B cell (primary cell): ENCODE data around the gene RERG. TPM values are rescaled to one million over a fixed set of nuclear protein-coding genes. Genes with fewer than 3 reads are reported as not detected.

Source experiments
- ATAC-seq: fragments of 200-7000 bp; cut with Tn5 transposase; one replicate; pipeline ENCODE4 v1.10.0; 2021; ENCODE audit warnings: low read depth, mild to moderate bottlenecking, moderate number of reproducible peaks, moderate library complexity
- CTCF ChIA-PET: fragments of 350-600 bp; sonication (Branson Sonifier 250); formaldehyde crosslinking; loops from one replicate; lab custom pipeline; 2021; ENCODE audit warnings: antibody characterized with exemption, inconsistent platforms; lab: Charles Lee
- POLR2A ChIA-PET: fragments of 350-600 bp; sonication (Branson Sonifier 250); formaldehyde crosslinking; loops from one replicate; lab custom pipeline; 2021; ENCODE audit warnings: antibody characterized with exemption; lab: Charles Lee
- DNase-seq: peaks from one replicate; pipeline ENCODE4 v3.0.0; 2013
- H2AFZ ChIP-seq: 2 replicates; pipeline ENCODE4 v1.6.1; 2012; ENCODE audit warnings: mild to moderate bottlenecking, low read depth, low read length; ENCODE audit not compliant: insufficient read depth, poor library complexity, severe bottlenecking
- H3K27ac ChIP-seq, 2 donors: 1 replicate in 1 of 2; 2 replicates in 1 of 2; pipeline ENCODE4 v1.5.1; 2012 to 2013; ENCODE audit warnings: low read length in 2 of 2, mild to moderate bottlenecking in 2 of 2, moderate library complexity in 1 of 2
- H3K27me3 ChIP-seq, 4 experiments: fragments of 200-600 bp in 1 of 4; sonication (generic) in 1 of 4; replicated peaks in 1 of 4; 1 replicate in 2 of 4; 2 replicates in 2 of 4; pipeline versions ENCODE4 v1.6.1 to v1.7.0; 2013 to 2016; ENCODE audit warnings: low read length in 3 of 4, mild to moderate bottlenecking in 2 of 4, mixed read lengths in 1 of 4, moderate library complexity in 1 of 4; ENCODE audit not compliant: insufficient read depth in 4 of 4, control insufficient read depth in 3 of 4; ENCODE audit errors: control extremely low read depth in 1 of 4
- H3K36me3 ChIP-seq, 2 experiments: replicated peaks in 1 of 2; 1 replicate in 1 of 2; 2 replicates in 1 of 2; pipeline versions ENCODE4 v1.6.1 to v1.7.1; 2013; ENCODE audit warnings: low read length in 1 of 2; ENCODE audit not compliant: insufficient read depth in 2 of 2, control insufficient read depth in 1 of 2; ENCODE audit errors: control extremely low read depth in 1 of 2, extremely low read depth in 1 of 2
- H3K4me1 ChIP-seq, 2 donors: fragments of 200-600 bp in 1 of 2; sonication (generic) in 1 of 2; 1 replicate in 1 of 2; 2 replicates in 1 of 2; pipeline versions ENCODE4 v1.5.1 to v1.6.1; 2013 to 2017; ENCODE audit warnings: low read length in 2 of 2; ENCODE audit not compliant: control insufficient read depth in 2 of 2, insufficient read depth in 2 of 2
- H3K4me2 ChIP-seq: replicated peaks from 2 replicates; pipeline ENCODE3; 2012; ENCODE audit warnings: mild to moderate bottlenecking, low read depth, low read length; ENCODE audit not compliant: poor library complexity, severe bottlenecking
- H3K4me3 ChIP-seq, 5 experiments: fragments of 200-600 bp in 1 of 5; sonication (generic) in 1 of 5; 1 replicate in 3 of 5; 2 replicates in 2 of 5; pipeline versions ENCODE4 v1.5.1 to v1.7.0; 2011 to 2016; ENCODE audit warnings: low read length in 4 of 5, mild to moderate bottlenecking in 4 of 5, low read depth in 2 of 5, control low read depth in 1 of 5, moderate library complexity in 1 of 5; ENCODE audit not compliant: insufficient read depth in 1 of 5; ENCODE audit errors: control extremely low read depth in 1 of 5, extremely low read depth in 1 of 5
- H3K79me2 ChIP-seq: fragments of 200-600 bp; sonication (generic); one replicate; pipeline ENCODE4 v1.6.0; 2016; ENCODE audit warnings: low read length; ENCODE audit not compliant: control insufficient read depth, insufficient read depth
- H3K9ac ChIP-seq: fragments of 200-600 bp; sonication (generic); 2 replicates; pipeline ENCODE4 v1.6.1; 2017; ENCODE audit warnings: mild to moderate bottlenecking, low read length, moderate library complexity
- H3K9me3 ChIP-seq, 3 donors: one replicate each; pipeline versions ENCODE4 v1.6.1 to v1.7.1; 2013; ENCODE audit warnings: low read length in 2 of 3; ENCODE audit not compliant: control insufficient read depth in 2 of 3, insufficient read depth in 1 of 3; ENCODE audit errors: control extremely low read depth in 1 of 3
- H4K20me1 ChIP-seq: 2 replicates; pipeline ENCODE4 v1.6.0; 2012; ENCODE audit warnings: mild to moderate bottlenecking, low read length; ENCODE audit not compliant: insufficient read depth, control insufficient read depth, poor library complexity, severe bottlenecking
- H3K27ac Mint-ChIP-seq: one replicate; pipeline ENCODE4 v1.8.0; 2021; ENCODE audit warnings: mixed read lengths
- H3K27me3 Mint-ChIP-seq: one replicate; pipeline ENCODE4 v1.8.0; 2021; ENCODE audit warnings: mixed read lengths
- H3K4me1 Mint-ChIP-seq: one replicate; pipeline ENCODE4 v1.8.0; 2021; ENCODE audit warnings: mixed read lengths
- H3K4me3 Mint-ChIP-seq: one replicate; pipeline ENCODE4 v1.8.0; 2021; ENCODE audit warnings: mixed read lengths
- H3K9me3 Mint-ChIP-seq: one replicate; pipeline ENCODE4 v1.8.0; 2022; ENCODE audit warnings: mixed read lengths; ENCODE audit not compliant: insufficient read depth
- CTCF ChIP-seq: fragments of 200-600 bp; IDR thresholded peaks from one replicate; pipeline ENCODE4 v1.8.0; 2022; ENCODE audit warnings: antibody characterized with exemption, mild to moderate bottlenecking
- EZH2 ChIP-seq: IDR thresholded peaks from 2 replicates; pipeline ENCODE4 v1.6.1; 2012; ENCODE audit warnings: borderline replicate concordance, low read depth, mild to moderate bottlenecking, moderate library complexity, low read length; ENCODE audit not compliant: insufficient read depth, poor library complexity, severe bottlenecking
- WGBS: methylation state at CpG from one replicate; pipeline ENCODE4 v1.1.5; 2013; ENCODE audit warnings: missing lambda C conversion rate; ENCODE audit not compliant: insufficient coverage; 5-methylcytosine and 5-hydroxymethylcytosine counted together
- intact Hi-C: fragments of 100-400 bp; cut with micrococcal nuclease; formaldehyde crosslinking; loops from one replicate; pipeline ENCODE4 v1.10.0; 2022
- polyA plus RNA-seq: library from polyadenylated mRNA; depleted of rRNA; stranded (reverse); fragments of >200 nt; gene quantifications from 2 replicates; pipeline ENCODE4 v1.2.3, GENCODE V29; 2012
- total RNA-seq, 2 donors: library from RNA; stranded (reverse); fragments of 120-200 nt in 1 of 2; gene quantifications; 1 replicate in 1 of 2; 2 replicates in 1 of 2; pipeline versions ENCODE4 v1.2.3 to v1.2.4, GENCODE V29; 2013 to 2022

The RERG gene
- total and polyA plus RNA-seq, 2 donors (not counting 1 experiment from before 2014, with no cell fraction given), result not detected

GRCh38 chr12:15152868-15153267 lies 68.3 kb downstream of the RERG start:
- no peak overlapping the region for H3K4me3 ChIP-seq
- no peak overlapping the region for H3K27ac Mint-ChIP-seq
- H3K4me1 Mint-ChIP-seq, result no peaks in the 10 kb centered on the region
- no peaks in the 10 kb centered on the region for H3K79me2 ChIP-seq
- H3K27me3 ChIP-seq, result peaks cover 0 to 10% (median 0%) of the 10 kb centered on the region in 4 experiments
- no peak overlapping the region for H3K4me3 Mint-ChIP-seq
- intact Hi-C loops, result loop anchor here (2.0 to 5.0 kb wide), 2 partner anchors 368 to 704 kb away; no protein-coding TSS in a partner anchor
- peaks cover 15% of the 10 kb centered on the region for H3K27me3 Mint-ChIP-seq
- DNase-seq (no peak), ATAC-seq (no peak)
- no peak overlapping the region for H2AFZ ChIP-seq
- peaks cover 0 to 1% (median 0%) of the 10 kb centered on the region in 3 donors for H3K9me3 ChIP-seq
- H3K27ac ChIP-seq, result no peak overlapping the region
- H3K9me3 Mint-ChIP-seq, result no peaks in the 10 kb centered on the region
- POLR2A ChIA-PET, result no interaction called here
- H3K9ac ChIP-seq, result no peak overlapping the region
- TF ChIP-seq CTCF, result no peak
- no peak for TF ChIP-seq EZH2
- WGBS, result no CpG with 5 or more reads among the region's 2 CpGs
- CTCF ChIA-PET, result interaction anchor here (0.9 to 1.2 kb wide), 3 partner anchors 11 to 705 kb away, joined by 3 to 4 read pairs (median 3); no protein-coding TSS in a partner anchor
- H3K4me1 ChIP-seq, result no peaks in the 10 kb centered on the region
- no peak overlapping the region for H3K4me2 ChIP-seq
- H3K36me3 ChIP-seq, result no peaks in the 10 kb centered on the region
- no peaks in the 10 kb centered on the region for H4K20me1 ChIP-seq

GRCh38 chr12:15152456-15152855 lies 68.8 kb downstream of the RERG start:
- ChIA-PET POLR2A (no interaction called here), CTCF (interaction anchor here (0.9 to 1.0 kb wide), 2 partner anchors 305 to 705 kb away, joined by 3 read pairs; no protein-coding TSS in a partner anchor)
- Histone ChIP-seq H3K4me3 (no peak overlapping the region), H3K27me3 (peaks cover 0 to 10% (median 0%) of the 10 kb centered on the region in 4 experiments), H3K27ac (no peak overlapping the region), H3K79me2 (no peaks in the 10 kb centered on the region), H3K36me3 (no peaks in the 10 kb centered on the region), H3K9ac (no peak overlapping the region), H3K4me1 (no peaks in the 10 kb centered on the region), H2AFZ (no peak overlapping the region), H3K4me2 (no peak overlapping the region), H3K9me3 (peaks cover 0 to 1% (median 0%) of the 10 kb centered on the region in 3 donors), H4K20me1 (no peaks in the 10 kb centered on the region)
- Mint-ChIP-seq H3K4me1 (no peaks in the 10 kb centered on the region), H3K27me3 (peaks cover 15% of the 10 kb centered on the region), H3K4me3 (no peak overlapping the region), H3K9me3 (no peaks in the 10 kb centered on the region), H3K27ac (no peak overlapping the region)
- WGBS, result no CpG with 5 or more reads among the region's 1 CpG
- ATAC-seq (no peak), DNase-seq (no peak)
- TF ChIP-seq CTCF, result no peak
- no peak for TF ChIP-seq EZH2
- intact Hi-C loops, result loop anchor here (2.0 to 5.0 kb wide), 2 partner anchors 368 to 705 kb away; no protein-coding TSS in a partner anchor
